Transverse colon (tissue), 4 donors: ENCODE results near the gene SPIB. TPM values are rescaled to one million over a fixed set of nuclear protein-coding genes. Genes with fewer than 3 reads are reported as not detected.

Source experiments
- DNase-seq: peaks from one replicate; pipeline ENCODE4 v3.0.0-alpha.2; 2019
- H3K27ac ChIP-seq, 4 donors: fragments of 200-600 bp; sonication (generic); 2 replicates each; pipeline ENCODE4 v1.5.1; 2016 to 2018; ENCODE audit warnings: inconsistent platforms in 4 of 4
- H3K27me3 ChIP-seq: fragments of 200-600 bp; sonication (generic); 2 replicates; pipeline ENCODE4 v1.5.1; 2017; ENCODE audit warnings: inconsistent platforms
- H3K36me3 ChIP-seq, 4 donors: fragments of 200-600 bp; sonication (generic); 2 replicates each; pipeline ENCODE4 v1.5.1; 2017 to 2019; ENCODE audit warnings: inconsistent platforms in 4 of 4
- H3K4me1 ChIP-seq, 4 donors: fragments of 200-600 bp; sonication (generic); 2 replicates each; pipeline ENCODE4 v1.5.1; 2017 to 2020; ENCODE audit warnings: inconsistent platforms in 4 of 4
- H3K4me3 ChIP-seq, 4 donors: fragments of 200-600 bp; sonication (generic); 1 replicate in 1 of 4; 2 replicates in 3 of 4; pipeline versions ENCODE4 v1.5.1 to v1.6.1; 2017 to 2019; ENCODE audit warnings: inconsistent platforms in 4 of 4
- H3K9me3 ChIP-seq, 2 donors: fragments of 200-600 bp; sonication (generic); 2 replicates each; pipeline ENCODE4 v1.5.1; 2017 to 2019; ENCODE audit warnings: inconsistent platforms in 2 of 2
- CTCF ChIP-seq, 5 experiments: fragments of 200-600 bp in 3 of 5; fragments of 450-650 bp in 2 of 5; sonication (generic) in 3 of 5; IDR thresholded peaks; 1 replicate in 2 of 5; 2 replicates in 3 of 5; pipeline ENCODE4 v1.5.1; 2016 to 2017; ENCODE audit warnings: antibody characterized with exemption in 5 of 5, inconsistent platforms in 3 of 5, mild to moderate bottlenecking in 2 of 5, moderate library complexity in 1 of 5
- EP300 ChIP-seq: sonication (generic); formaldehyde crosslinking; IDR thresholded peaks from one replicate; pipeline ENCODE4 v1.6.1; 2017; ENCODE audit warnings: antibody characterized with exemption, low read depth
- POLR2A ChIP-seq: fragments of 450-650 bp; IDR thresholded peaks from one replicate; pipeline ENCODE4 v1.6.1; 2016; ENCODE audit warnings: antibody characterized with exemption, mild to moderate bottlenecking, moderate library complexity
- POLR2AphosphoS5 ChIP-seq, 3 donors: sonication (generic); formaldehyde crosslinking; IDR thresholded peaks; one replicate each; pipeline ENCODE4 v1.6.1; 2016; ENCODE audit warnings: antibody characterized with exemption in 3 of 3
- WGBS, 2 donors: methylation state at CpG; one replicate each; pipeline ENCODE4 v1.1.5; 2018; ENCODE audit warnings: low coverage in 1 of 2; 5-methylcytosine and 5-hydroxymethylcytosine counted together
- in situ Hi-C, 4 donors: fragments of 200-750 bp; cut with MboI; loops; one replicate each; pipeline versions ENCODE4 v1.15.0 to v1.15.1; 2017; ENCODE audit warnings: low sequenced_read_pairs in 3 of 4, low pct_ligation_motif_present in 1 of 4, low pct_unique_long_range_greater_than_20kb in 1 of 4
- intact Hi-C: fragments of 100-400 bp; cut with DNase I; formaldehyde crosslinking; loops from one replicate; pipeline ENCODE4 v1.15.1; 2023; ENCODE audit warnings: low total_unique reads
- total RNA-seq, 4 donors: library from RNA; depleted of rRNA; stranded (reverse); fragments of >200 nt; gene quantifications; one replicate each; pipeline ENCODE4 v1.1.0, GENCODE V29; 2016

Gene SPIB
- total RNA-seq, 4 donors from 2014 or later = 45.7 to 56.8 (median 51.7) TPM

GRCh38 chr19:50453243-50453642, 34.5 kb downstream of the SPIB start:
- 98% methylated on average over 3 of the region's 3 CpGs; no CpG with 5 or more reads in 1 of the 2 donors for WGBS, 2 donors
- Histone ChIP-seq H3K4me1 (no peaks in the 10 kb centered on the region), H3K27me3 (peaks cover 26% of the 10 kb centered on the region), H3K9me3 (no peaks in the 10 kb centered on the region), H3K27ac (no peak overlapping the region), H3K4me3 (no peak overlapping the region), H3K36me3 (no peaks in the 10 kb centered on the region)
- no peak for TF ChIP-seq POLR2AphosphoS5 (IDR thresholded peaks at IDR 0.05)
- no peak for TF ChIP-seq CTCF (IDR thresholded peaks at IDR 0.05)
- TF ChIP-seq EP300 = no peak
- no peak for TF ChIP-seq POLR2A
- intact Hi-C loops (no loop called here), in situ Hi-C loops (loop anchor here in 1 of 4 donors (25.0 kb wide), 1 partner anchor 91 kb away; the partner anchor contains the start of gene NAPSA)
- no peak for DNase-seq

GRCh38 chr19:50455992-50456391, 37.3 kb downstream of the SPIB start:
- Histone ChIP-seq H3K27me3 (peaks cover 26% of the 10 kb centered on the region), H3K36me3 (no peaks in the 10 kb centered on the region), H3K4me1 (no peaks in the 10 kb centered on the region), H3K27ac (no peak overlapping the region), H3K9me3 (no peaks in the 10 kb centered on the region), H3K4me3 (no peak overlapping the region)
- TF ChIP-seq POLR2AphosphoS5 (IDR thresholded peaks at IDR 0.05) (no peak), EP300 (no peak), CTCF (IDR thresholded peaks at IDR 0.05) (no peak), POLR2A (no peak)
- in situ Hi-C loops (loop anchor here in 2 of 4 donors (5.0 to 25.0 kb wide), 2 partner anchors 84 to 94 kb away; partner anchors contain the start of gene NAPSA (in 1 of the 2)), intact Hi-C loops (no loop called here)
- 66 to 69% methylated on average over 2 of the region's 2 CpGs for WGBS, 2 donors
- no peak for DNase-seq

DNA sequence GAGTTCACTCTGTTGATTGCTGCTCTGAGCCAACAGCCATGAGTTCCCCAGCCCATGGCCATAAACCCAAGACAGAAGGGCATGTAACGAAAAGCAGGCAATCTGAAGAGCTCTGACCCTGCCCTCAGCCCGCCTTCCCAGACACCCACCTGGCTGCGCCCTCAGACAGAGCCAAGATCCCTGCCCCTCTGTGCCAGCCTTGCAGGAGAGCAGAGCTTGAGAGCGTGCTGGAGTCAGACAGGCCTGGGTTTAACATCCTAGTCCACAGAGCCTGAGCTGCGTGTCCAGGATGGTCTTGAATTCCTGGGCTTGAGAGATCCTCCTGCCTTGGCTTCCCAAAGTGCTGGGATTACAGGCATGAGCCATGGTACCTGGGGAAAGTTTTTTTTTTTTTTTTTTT, 38.6 kb downstream of the SPIB start:
- no peak for TF ChIP-seq EP300
- no peak for TF ChIP-seq POLR2A
- no peak for TF ChIP-seq CTCF (IDR thresholded peaks at IDR 0.05)
- no peak for TF ChIP-seq POLR2AphosphoS5 (IDR thresholded peaks at IDR 0.05)
- in situ Hi-C loops (loop anchor here in 2 of 4 donors (5.0 to 25.0 kb wide), 2 partner anchors 85 to 95 kb away; partner anchors contain the start of gene NAPSA (in 1 of the 2)), intact Hi-C loops (no loop called here)
- H3K9me3 ChIP-seq = no peaks in the 10 kb centered on the region
- H3K36me3 ChIP-seq = no peaks in the 10 kb centered on the region
- 89% methylated on average over 5 of the region's 5 CpGs; no CpG with 5 or more reads in 1 of the 2 donors for WGBS, 2 donors
- H3K4me3 ChIP-seq = no peak overlapping the region
- peaks cover 25% of the 10 kb centered on the region for H3K27me3 ChIP-seq
- no peaks in the 10 kb centered on the region for H3K4me1 ChIP-seq
- no peak for DNase-seq
- H3K27ac ChIP-seq = no peak overlapping the region

- 37 to 54% methylated on average over 5 to 43 of the region's 50 CpGs for WGBS, 2 donors
- in situ Hi-C loops = loop anchor here in 2 of 4 donors (5.0 to 25.0 kb wide), 2 partner anchors 86 to 96 kb away; partner anchors contain the start of gene NAPSA (in 1 of the 2)
- intact Hi-C loops = no loop called here
- Histone ChIP-seq H3K4me3 (no peak overlapping the region), H3K27me3 (peaks cover 25% of the 10 kb centered on the region), H3K4me1 (no peaks in the 10 kb centered on the region), H3K36me3 (no peaks in the 10 kb centered on the region), H3K27ac (no peak overlapping the region), H3K9me3 (no peaks in the 10 kb centered on the region)
- TF ChIP-seq CTCF (IDR thresholded peaks at IDR 0.05) = no peak
- TF ChIP-seq POLR2A = no peak
- DNase-seq = no peak
These were observed 39.8 kb downstream of the SPIB start for GRCh38 chr19:50458396-50459066.
